TTC549 (cell line): Measurements from ENCODE around the gene CALR.

Experiments used
- FAIRE-seq: peaks from 2 replicates; lab custom pipeline; 2012; peaks lifted over from hg19 to GRCh38; lab: Jason Lieb, UNC

The CALR gene

GRCh38 chr19:12979974-12980373 is 41.6 kb downstream of the CALR start:
- FAIRE-seq = no peak

GRCh38 chr19:12982648-12983047 is 44.2 kb downstream of the CALR start:
- no peak for FAIRE-seq

GRCh38 chr19:12983091-12983490 is 44.7 kb downstream of the CALR start:
- no peak for FAIRE-seq

GRCh38 chr19:12983542-12984142 is 45.2 kb downstream of the CALR start:
- no peak for FAIRE-seq

- FAIRE-seq = no peak
Measured at GRCh38 chr19:12984143-12984627, 45.8 kb downstream of the CALR start.

- no peak for FAIRE-seq
Measured at GRCh38 chr19:12984683-12985048, 46.3 kb downstream of the CALR start.

GRCh38 chr19:12985049-12985776 is 46.8 kb downstream of the CALR start:
- no peak for FAIRE-seq

- FAIRE-seq = no peak
Measured at GRCh38 chr19:12986726-12987125, 48.3 kb downstream of the CALR start.

GRCh38 chr19:12987190-12987589 is 48.8 kb downstream of the CALR start:
- no peak for FAIRE-seq

- FAIRE-seq = no peak
Measured at GRCh38 chr19:12987781-12988180, 49.4 kb downstream of the CALR start.

- no peak for FAIRE-seq
Measured at GRCh38 chr19:12990431-12990830, 52.0 kb downstream of the CALR start.

GRCh38 chr19:12990853-12991252 is 52.4 kb downstream of the CALR start:
- FAIRE-seq = no peak

GRCh38 chr19:12991296-12991695 is 52.9 kb downstream of the CALR start:
- no peak for FAIRE-seq

- FAIRE-seq = no peak
Measured at GRCh38 chr19:12992729-12993128, 54.3 kb downstream of the CALR start.

- no peak for FAIRE-seq
Measured at GRCh38 chr19:12993562-12993961, 55.2 kb downstream of the CALR start.
